Stomach (tissue), 4 donors: Measurements from ENCODE around the gene POU2AF3.

ENCODE experiments used
- POLR2A ChIP-seq, 4 donors: fragments of 450-650 bp; IDR thresholded peaks; one replicate each; pipeline ENCODE4 v1.6.1; 2016; ENCODE audit warnings: antibody characterized with exemption in 4 of 4, control low read depth in 2 of 4, mild to moderate bottlenecking in 1 of 4, moderate library complexity in 1 of 4
- POLR2AphosphoS5 ChIP-seq, 3 donors: sonication (generic); formaldehyde crosslinking; IDR thresholded peaks; one replicate each; pipeline ENCODE4 v1.6.1; 2016; ENCODE audit warnings: antibody characterized with exemption in 3 of 3
- TF ChIP-seq, protein P1 (sequence below), 7 experiments: fragments of 450-650 bp in 4 of 7; fragments of 200-600 bp in 3 of 7; sonication (generic) in 3 of 7; IDR thresholded peaks; one replicate each; pipeline ENCODE4 v1.5.1; 2016 to 2019; ENCODE audit warnings: antibody characterized with exemption in 7 of 7, control low read depth in 2 of 7, mild to moderate bottlenecking in 1 of 7

DNA sequence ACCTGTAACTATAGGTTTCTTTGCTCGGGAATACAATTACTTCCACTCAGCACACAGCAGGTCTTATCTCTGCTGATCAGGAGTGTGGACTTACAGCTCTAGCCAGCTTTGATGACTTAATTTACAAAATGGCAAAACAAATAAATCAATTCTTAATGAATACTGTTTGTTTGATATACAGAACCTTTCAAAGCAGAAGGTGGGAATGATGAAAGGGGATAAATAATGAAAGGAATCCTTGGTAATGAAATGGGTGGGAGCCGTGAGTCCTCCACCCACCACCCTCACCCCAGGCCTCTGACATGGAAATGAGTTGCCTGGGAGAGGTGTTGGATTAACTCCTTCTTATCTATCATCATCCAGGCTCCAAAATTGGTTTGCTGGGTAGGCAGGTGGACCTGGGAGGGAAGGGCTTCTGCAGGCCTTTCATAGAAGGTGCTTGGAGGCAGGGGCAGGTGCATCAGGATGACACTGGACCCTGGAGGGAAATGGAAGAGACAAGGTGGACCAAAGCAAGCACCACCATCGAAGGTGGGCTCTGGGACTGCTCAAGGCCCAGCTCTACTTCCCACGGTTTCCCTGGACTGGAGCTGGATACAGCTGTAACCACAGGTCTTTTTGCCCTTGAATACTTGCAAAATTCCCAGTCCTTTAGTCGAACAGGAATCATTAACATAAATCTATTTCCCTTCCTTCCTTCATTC lies 57.8 kb downstream of the POU2AF3 start:
- TF ChIP-seq, protein P1, sequence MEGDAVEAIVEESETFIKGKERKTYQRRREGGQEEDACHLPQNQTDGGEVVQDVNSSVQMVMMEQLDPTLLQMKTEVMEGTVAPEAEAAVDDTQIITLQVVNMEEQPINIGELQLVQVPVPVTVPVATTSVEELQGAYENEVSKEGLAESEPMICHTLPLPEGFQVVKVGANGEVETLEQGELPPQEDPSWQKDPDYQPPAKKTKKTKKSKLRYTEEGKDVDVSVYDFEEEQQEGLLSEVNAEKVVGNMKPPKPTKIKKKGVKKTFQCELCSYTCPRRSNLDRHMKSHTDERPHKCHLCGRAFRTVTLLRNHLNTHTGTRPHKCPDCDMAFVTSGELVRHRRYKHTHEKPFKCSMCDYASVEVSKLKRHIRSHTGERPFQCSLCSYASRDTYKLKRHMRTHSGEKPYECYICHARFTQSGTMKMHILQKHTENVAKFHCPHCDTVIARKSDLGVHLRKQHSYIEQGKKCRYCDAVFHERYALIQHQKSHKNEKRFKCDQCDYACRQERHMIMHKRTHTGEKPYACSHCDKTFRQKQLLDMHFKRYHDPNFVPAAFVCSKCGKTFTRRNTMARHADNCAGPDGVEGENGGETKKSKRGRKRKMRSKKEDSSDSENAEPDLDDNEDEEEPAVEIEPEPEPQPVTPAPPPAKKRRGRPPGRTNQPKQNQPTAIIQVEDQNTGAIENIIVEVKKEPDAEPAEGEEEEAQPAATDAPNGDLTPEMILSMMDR (IDR thresholded peaks at IDR 0.05): no peak
- TF ChIP-seq POLR2A (IDR thresholded peaks at IDR 0.05) (no peak), POLR2AphosphoS5 (IDR thresholded peaks at IDR 0.05) (no peak)
